ENCODE data around the gene FAM200B.
A peak's percentile ranks its signal among the peaks of the same experiment; 100 is the strongest.

DNA sequence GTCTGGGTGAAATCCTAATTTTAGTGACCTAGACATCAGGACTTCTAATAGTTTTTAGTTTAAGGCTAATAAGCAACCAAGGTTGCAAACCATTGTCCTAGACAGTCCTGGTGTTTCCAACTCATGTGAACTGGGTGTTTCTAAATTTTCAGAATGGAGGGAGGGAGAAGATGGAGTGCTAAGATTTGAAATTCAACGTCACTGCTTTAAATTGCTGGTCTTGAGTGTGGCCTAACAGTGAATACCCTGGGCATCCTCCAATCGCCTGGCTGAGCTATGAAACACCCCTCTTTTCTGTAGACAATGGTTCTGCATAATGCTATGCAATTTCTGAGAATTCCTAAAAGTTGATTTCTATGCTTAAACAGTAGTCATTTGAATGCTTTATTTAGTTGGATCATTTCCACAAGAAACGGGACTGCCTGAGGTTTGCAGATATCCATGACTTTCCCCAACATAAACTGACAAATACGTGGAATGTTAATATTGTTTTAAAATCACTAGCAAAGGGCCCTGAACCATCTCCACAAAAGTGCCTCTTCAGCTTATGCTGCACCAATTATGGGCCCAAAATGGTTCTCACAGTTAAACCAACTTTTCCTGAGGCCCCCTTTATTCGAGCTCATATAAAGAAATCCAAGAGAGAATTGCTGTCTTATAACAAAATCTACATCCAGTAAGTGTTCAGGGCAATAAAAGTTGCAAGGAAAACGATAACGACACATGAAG is 27.6 kb upstream of the FAM200B start:
- TF ChIP-seq, protein P1, sequence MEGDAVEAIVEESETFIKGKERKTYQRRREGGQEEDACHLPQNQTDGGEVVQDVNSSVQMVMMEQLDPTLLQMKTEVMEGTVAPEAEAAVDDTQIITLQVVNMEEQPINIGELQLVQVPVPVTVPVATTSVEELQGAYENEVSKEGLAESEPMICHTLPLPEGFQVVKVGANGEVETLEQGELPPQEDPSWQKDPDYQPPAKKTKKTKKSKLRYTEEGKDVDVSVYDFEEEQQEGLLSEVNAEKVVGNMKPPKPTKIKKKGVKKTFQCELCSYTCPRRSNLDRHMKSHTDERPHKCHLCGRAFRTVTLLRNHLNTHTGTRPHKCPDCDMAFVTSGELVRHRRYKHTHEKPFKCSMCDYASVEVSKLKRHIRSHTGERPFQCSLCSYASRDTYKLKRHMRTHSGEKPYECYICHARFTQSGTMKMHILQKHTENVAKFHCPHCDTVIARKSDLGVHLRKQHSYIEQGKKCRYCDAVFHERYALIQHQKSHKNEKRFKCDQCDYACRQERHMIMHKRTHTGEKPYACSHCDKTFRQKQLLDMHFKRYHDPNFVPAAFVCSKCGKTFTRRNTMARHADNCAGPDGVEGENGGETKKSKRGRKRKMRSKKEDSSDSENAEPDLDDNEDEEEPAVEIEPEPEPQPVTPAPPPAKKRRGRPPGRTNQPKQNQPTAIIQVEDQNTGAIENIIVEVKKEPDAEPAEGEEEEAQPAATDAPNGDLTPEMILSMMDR (IDR thresholded peaks at IDR 0.05; ENCODE audit: low read depth, low read length, missing input control), result no peak
- TF ChIP-seq RAD21 (IDR thresholded peaks at IDR 0.05), result no peak
- TF ChIP-seq, protein P2, sequence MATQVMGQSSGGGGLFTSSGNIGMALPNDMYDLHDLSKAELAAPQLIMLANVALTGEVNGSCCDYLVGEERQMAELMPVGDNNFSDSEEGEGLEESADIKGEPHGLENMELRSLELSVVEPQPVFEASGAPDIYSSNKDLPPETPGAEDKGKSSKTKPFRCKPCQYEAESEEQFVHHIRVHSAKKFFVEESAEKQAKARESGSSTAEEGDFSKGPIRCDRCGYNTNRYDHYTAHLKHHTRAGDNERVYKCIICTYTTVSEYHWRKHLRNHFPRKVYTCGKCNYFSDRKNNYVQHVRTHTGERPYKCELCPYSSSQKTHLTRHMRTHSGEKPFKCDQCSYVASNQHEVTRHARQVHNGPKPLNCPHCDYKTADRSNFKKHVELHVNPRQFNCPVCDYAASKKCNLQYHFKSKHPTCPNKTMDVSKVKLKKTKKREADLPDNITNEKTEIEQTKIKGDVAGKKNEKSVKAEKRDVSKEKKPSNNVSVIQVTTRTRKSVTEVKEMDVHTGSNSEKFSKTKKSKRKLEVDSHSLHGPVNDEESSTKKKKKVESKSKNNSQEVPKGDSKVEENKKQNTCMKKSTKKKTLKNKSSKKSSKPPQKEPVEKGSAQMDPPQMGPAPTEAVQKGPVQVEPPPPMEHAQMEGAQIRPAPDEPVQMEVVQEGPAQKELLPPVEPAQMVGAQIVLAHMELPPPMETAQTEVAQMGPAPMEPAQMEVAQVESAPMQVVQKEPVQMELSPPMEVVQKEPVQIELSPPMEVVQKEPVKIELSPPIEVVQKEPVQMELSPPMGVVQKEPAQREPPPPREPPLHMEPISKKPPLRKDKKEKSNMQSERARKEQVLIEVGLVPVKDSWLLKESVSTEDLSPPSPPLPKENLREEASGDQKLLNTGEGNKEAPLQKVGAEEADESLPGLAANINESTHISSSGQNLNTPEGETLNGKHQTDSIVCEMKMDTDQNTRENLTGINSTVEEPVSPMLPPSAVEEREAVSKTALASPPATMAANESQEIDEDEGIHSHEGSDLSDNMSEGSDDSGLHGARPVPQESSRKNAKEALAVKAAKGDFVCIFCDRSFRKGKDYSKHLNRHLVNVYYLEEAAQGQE (IDR thresholded peaks at IDR 0.05), result no peak
- TF ChIP-seq TAF1 (conservative IDR thresholded peaks at IDR 0.05), result no peak
- no peak for TF ChIP-seq SP1 (IDR thresholded peaks at IDR 0.05)
- peak; percentile 54 for TF ChIP-seq YY1 (IDR thresholded peaks at IDR 0.05)
- no peak for TF ChIP-seq RXRA (IDR thresholded peaks at IDR 0.05)
- TF ChIP-seq FOXA2 (IDR thresholded peaks at IDR 0.05), result no peak
- TF ChIP-seq, protein P3, sequence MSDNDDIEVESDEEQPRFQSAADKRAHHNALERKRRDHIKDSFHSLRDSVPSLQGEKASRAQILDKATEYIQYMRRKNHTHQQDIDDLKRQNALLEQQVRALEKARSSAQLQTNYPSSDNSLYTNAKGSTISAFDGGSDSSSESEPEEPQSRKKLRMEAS (IDR thresholded peaks at IDR 0.05), result no peak
- TF ChIP-seq JUND (IDR thresholded peaks at IDR 0.05), result no peak
- TF ChIP-seq, protein P4, sequence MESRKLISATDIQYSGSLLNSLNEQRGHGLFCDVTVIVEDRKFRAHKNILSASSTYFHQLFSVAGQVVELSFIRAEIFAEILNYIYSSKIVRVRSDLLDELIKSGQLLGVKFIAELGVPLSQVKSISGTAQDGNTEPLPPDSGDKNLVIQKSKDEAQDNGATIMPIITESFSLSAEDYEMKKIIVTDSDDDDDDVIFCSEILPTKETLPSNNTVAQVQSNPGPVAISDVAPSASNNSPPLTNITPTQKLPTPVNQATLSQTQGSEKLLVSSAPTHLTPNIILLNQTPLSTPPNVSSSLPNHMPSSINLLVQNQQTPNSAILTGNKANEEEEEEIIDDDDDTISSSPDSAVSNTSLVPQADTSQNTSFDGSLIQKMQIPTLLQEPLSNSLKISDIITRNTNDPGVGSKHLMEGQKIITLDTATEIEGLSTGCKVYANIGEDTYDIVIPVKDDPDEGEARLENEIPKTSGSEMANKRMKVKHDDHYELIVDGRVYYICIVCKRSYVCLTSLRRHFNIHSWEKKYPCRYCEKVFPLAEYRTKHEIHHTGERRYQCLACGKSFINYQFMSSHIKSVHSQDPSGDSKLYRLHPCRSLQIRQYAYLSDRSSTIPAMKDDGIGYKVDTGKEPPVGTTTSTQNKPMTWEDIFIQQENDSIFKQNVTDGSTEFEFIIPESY (IDR thresholded peaks at IDR 0.05), result no peak
- TF ChIP-seq GABPA (IDR thresholded peaks at IDR 0.05 in 1 of 2, conservative IDR thresholded peaks at IDR 0.05 in 1 of 2), result no peak
- TF ChIP-seq FOXA1 (IDR thresholded peaks at IDR 0.05), result no peak
- no peak for TF ChIP-seq NR2F2 (IDR thresholded peaks at IDR 0.05)
